A549 (cell line): Measurements from ENCODE around the gene COMT.

ENCODE experiments used
- BHLHE40 ChIP-seq: IDR thresholded peaks from 2 replicates; pipeline ENCODE4 v1.6.1; 2012; ENCODE audit warnings: low read depth, low read length, inconsistent platforms
- CTCF ChIP-seq: fragments of >200 bp; sonication (Bioruptor Twin); formaldehyde crosslinking; IDR thresholded peaks from 3 replicates; pipeline ENCODE4 v1.5.1; 2016
- POLR2A ChIP-seq: IDR thresholded peaks from 2 replicates; pipeline ENCODE4 v1.6.1; 2012; ENCODE audit warnings: mild to moderate bottlenecking, low read length
- TF ChIP-seq, protein P1 (sequence below): fragments of 250-450 bp; sonication (Bioruptor Pico); IDR thresholded peaks from 2 replicates; pipeline ENCODE4 v1.5.0; 2021; ENCODE audit warnings: mild to moderate bottlenecking, moderate library complexity, borderline replicate concordance
- TF ChIP-seq, protein P2 (sequence below): fragments of 250-450 bp; sonication (Bioruptor Pico); IDR thresholded peaks from 2 replicates; pipeline ENCODE4 v1.5.0; 2020; ENCODE audit warnings: low read depth, mild to moderate bottlenecking, moderate library complexity

GRCh38 chr22:19919701-19920363 lies 21.7 kb upstream of the COMT start:
- TF ChIP-seq POLR2A = no peak
- TF ChIP-seq BHLHE40 = no peak
- TF ChIP-seq, protein P1, sequence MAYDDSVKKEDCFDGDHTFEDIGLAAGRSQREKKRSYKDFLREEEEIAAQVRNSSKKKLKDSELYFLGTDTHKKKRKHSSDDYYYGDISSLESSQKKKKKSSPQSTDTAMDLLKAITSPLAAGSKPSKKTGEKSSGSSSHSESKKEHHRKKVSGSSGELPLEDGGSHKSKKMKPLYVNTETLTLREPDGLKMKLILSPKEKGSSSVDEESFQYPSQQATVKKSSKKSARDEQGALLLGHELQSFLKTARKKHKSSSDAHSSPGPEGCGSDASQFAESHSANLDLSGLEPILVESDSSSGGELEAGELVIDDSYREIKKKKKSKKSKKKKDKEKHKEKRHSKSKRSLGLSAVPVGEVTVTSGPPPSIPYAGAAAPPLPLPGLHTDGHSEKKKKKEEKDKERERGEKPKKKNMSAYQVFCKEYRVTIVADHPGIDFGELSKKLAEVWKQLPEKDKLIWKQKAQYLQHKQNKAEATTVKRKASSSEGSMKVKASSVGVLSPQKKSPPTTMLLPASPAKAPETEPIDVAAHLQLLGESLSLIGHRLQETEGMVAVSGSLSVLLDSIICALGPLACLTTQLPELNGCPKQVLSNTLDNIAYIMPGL (CRISPR knock-in tag) = no peak
- TF ChIP-seq CTCF = no peak
- TF ChIP-seq, protein P2, sequence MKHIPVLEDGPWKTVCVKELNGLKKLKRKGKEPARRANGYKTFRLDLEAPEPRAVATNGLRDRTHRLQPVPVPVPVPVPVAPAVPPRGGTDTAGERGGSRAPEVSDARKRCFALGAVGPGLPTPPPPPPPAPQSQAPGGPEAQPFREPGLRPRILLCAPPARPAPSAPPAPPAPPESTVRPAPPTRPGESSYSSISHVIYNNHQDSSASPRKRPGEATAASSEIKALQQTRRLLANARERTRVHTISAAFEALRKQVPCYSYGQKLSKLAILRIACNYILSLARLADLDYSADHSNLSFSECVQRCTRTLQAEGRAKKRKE (CRISPR knock-in tag) = no peak
